T-helper 1 cell treated with Interleukin-12 subunit alpha and Interleukin-12 subunit beta and Interleukin-4 antibody, amounts not matched to agents 30 μg/mL and 1 μg/mL, for 36 hours (primary cell): Measurements from ENCODE around the gene KXD1.
A peak's percentile ranks its signal among the peaks of the same experiment; 100 is the strongest.
"Not testable (repeated sequence)": the region's sequence is repeated elsewhere in the genome, so short reads cannot be mapped to it uniquely, and the experiment has no call there.

Experiments used
- H3K27ac Mint-ChIP-seq: one replicate; pipeline ENCODE4 v1.8.0; 2021; ENCODE audit warnings: mild to moderate bottlenecking, mixed read lengths
- H3K27me3 Mint-ChIP-seq: one replicate; pipeline ENCODE4 v1.8.0; 2021; ENCODE audit warnings: low read depth, mixed read lengths
- H3K36me3 Mint-ChIP-seq: one replicate; pipeline ENCODE4 v1.8.0; 2021; ENCODE audit warnings: low read depth, mixed read lengths
- H3K4me1 Mint-ChIP-seq: one replicate; pipeline ENCODE4 v1.8.0; 2021; ENCODE audit warnings: low read depth, mixed read lengths
- H3K4me3 Mint-ChIP-seq: one replicate; pipeline ENCODE4 v1.8.0; 2021; ENCODE audit warnings: mild to moderate bottlenecking, moderate library complexity, mixed read lengths
- H3K9me3 Mint-ChIP-seq: one replicate; pipeline ENCODE4 v1.8.0; 2021; ENCODE audit warnings: mixed read lengths

The KXD1 gene

GRCh38 chr19:18522862-18523440 lies 34.7 kb upstream of the KXD1 start:
- not testable (repeated sequence) for H3K27me3 Mint-ChIP-seq, H3K36me3 Mint-ChIP-seq, H3K9me3 Mint-ChIP-seq
- Mint-ChIP-seq H3K4me3 (peak overlapping the region; percentile 96), H3K4me1 (peaks cover 12% of the 10 kb centered on the region), H3K27ac (peak overlapping the region; percentile 57)

- Mint-ChIP-seq H3K4me1 (peaks cover 12% of the 10 kb centered on the region), H3K36me3 (no peaks in the 10 kb centered on the region), H3K9me3 (no peaks in the 10 kb centered on the region), H3K27me3 (no peaks in the 10 kb centered on the region), H3K4me3 (no peak overlapping the region), H3K27ac (no peak overlapping the region)
These were observed 33.8 kb upstream of the KXD1 start for GRCh38 chr19:18523841-18524240.

- no peaks in the 10 kb centered on the region for H3K9me3 Mint-ChIP-seq
- peaks cover 2% of the 10 kb centered on the region for H3K4me1 Mint-ChIP-seq
- peaks cover 2% of the 10 kb centered on the region for H3K36me3 Mint-ChIP-seq
- H3K27me3 Mint-ChIP-seq: no peaks in the 10 kb centered on the region
- no peak overlapping the region for H3K27ac Mint-ChIP-seq
- no peak overlapping the region for H3K4me3 Mint-ChIP-seq
These were observed 31.4 kb upstream of the KXD1 start for GRCh38 chr19:18526316-18526715.

GRCh38 chr19:18529782-18530181 lies 27.9 kb upstream of the KXD1 start:
- peaks cover 2% of the 10 kb centered on the region for H3K4me1 Mint-ChIP-seq
- peaks cover 11% of the 10 kb centered on the region for H3K36me3 Mint-ChIP-seq
- no peak overlapping the region for H3K4me3 Mint-ChIP-seq
- no peak overlapping the region for H3K27ac Mint-ChIP-seq
- no peaks in the 10 kb centered on the region for H3K9me3 Mint-ChIP-seq
- H3K27me3 Mint-ChIP-seq: no peaks in the 10 kb centered on the region

- H3K9me3 Mint-ChIP-seq: no peaks in the 10 kb centered on the region
- no peak overlapping the region for H3K4me3 Mint-ChIP-seq
- peaks cover 2% of the 10 kb centered on the region for H3K4me1 Mint-ChIP-seq
- no peaks in the 10 kb centered on the region for H3K27me3 Mint-ChIP-seq
- H3K36me3 Mint-ChIP-seq: peaks cover 16% of the 10 kb centered on the region
- no peak overlapping the region for H3K27ac Mint-ChIP-seq
These were observed 26.2 kb upstream of the KXD1 start for GRCh38 chr19:18531485-18531884.

DNA sequence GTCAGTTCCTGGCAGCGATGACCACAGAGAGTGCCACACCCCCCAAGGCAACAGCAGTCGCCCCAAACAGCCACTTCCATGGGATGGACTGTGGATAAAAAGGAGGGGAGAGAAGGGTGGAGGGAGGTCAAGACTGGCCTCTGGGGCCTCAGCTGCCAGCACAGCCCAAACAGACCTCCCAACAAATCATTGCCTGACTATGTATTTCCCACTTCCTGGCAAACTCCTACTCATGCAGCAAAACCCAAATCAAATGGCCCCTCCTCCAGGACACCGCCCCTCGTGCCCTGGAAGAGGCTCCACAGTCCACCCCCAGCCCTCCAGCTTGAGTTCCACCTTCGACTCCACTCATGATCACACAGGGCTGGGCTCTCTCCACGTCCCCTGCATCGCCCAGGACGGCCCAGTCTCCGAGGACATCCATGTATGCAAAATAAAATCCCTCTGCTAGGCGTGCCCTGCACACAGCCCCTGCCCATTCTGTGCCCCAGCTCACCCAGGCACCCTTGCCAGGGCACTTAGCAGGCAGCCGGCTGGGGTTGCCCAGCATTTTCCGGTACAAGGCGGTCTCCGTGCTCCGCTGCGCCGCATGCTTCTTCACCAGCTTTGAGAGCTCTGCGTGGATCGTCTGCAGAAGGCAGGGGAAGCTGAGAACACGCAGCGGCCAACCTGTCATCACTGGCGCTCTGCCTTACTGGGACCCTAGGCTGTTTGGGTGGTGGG lies 25.3 kb upstream of the KXD1 start:
- peaks cover 4% of the 10 kb centered on the region for H3K4me1 Mint-ChIP-seq
- H3K27me3 Mint-ChIP-seq: no peaks in the 10 kb centered on the region

GRCh38 chr19:18533058-18533457 lies 24.6 kb upstream of the KXD1 start:
- Mint-ChIP-seq H3K27me3 (no peaks in the 10 kb centered on the region), H3K36me3 (peaks cover 23% of the 10 kb centered on the region), H3K4me3 (no peak overlapping the region), H3K27ac (no peak overlapping the region), H3K4me1 (peaks cover 4% of the 10 kb centered on the region), H3K9me3 (no peaks in the 10 kb centered on the region)

More for the DNA sequence above, 25.3 kb upstream of the KXD1 start:
- no peak overlapping the region for H3K27ac Mint-ChIP-seq
- no peaks in the 10 kb centered on the region for H3K9me3 Mint-ChIP-seq
- no peak overlapping the region for H3K4me3 Mint-ChIP-seq
- peaks cover 20% of the 10 kb centered on the region for H3K36me3 Mint-ChIP-seq

GRCh38 chr19:18536475-18536874 lies 21.2 kb upstream of the KXD1 start:
- Mint-ChIP-seq H3K9me3 (no peaks in the 10 kb centered on the region), H3K4me3 (no peak overlapping the region), H3K27ac (no peak overlapping the region), H3K36me3 (peaks cover 27% of the 10 kb centered on the region), H3K4me1 (peaks cover 6% of the 10 kb centered on the region), H3K27me3 (no peaks in the 10 kb centered on the region)

DNA sequence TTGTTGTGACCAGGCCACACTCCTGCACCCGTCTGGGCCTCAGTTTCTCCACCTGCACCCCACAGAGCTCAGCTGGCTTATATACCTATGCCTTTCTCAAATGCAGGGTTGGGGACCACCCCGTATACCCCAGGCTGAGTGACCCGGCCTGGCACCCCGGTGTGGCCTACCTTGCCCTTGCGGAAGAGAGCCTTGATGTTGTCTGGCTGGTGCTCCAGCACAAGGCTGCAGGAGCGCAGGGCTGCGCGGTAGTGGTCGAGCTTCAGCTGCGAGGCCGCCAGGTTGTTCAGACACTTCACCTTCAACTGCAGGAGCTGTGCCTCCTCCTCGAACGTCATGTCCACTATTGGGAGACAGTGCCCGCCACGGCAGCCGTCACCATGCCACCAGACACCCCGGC lies 20.2 kb upstream of the KXD1 start:
- Mint-ChIP-seq H3K4me3 (no peak overlapping the region), H3K27ac (no peak overlapping the region), H3K27me3 (no peaks in the 10 kb centered on the region), H3K4me1 (peaks cover 11% of the 10 kb centered on the region), H3K9me3 (no peaks in the 10 kb centered on the region), H3K36me3 (peaks cover 26% of the 10 kb centered on the region)

DNA sequence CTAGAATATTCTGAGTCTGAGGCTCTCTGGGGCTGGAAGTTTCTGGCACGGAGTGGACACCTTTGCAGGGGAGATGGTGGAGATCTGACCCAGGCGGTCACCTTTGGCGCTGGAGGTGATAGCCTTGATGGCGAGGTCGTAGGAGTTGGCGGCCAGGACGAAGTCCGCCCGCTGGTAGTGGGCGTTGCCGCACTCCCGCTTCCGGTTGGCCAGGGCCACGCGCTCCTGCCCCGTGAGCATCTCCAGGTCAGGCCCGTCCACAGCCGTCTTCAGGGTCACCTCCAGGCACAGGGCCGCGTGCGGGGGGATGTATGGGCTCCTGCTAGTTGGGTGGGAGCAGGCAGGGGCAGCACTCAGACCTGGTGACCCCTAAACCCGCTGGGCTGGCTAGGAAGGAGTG lies 19.6 kb upstream of the KXD1 start:
- Mint-ChIP-seq H3K4me1 (peaks cover 13% of the 10 kb centered on the region), H3K9me3 (no peaks in the 10 kb centered on the region), H3K36me3 (peaks cover 22% of the 10 kb centered on the region), H3K4me3 (no peak overlapping the region), H3K27ac (no peak overlapping the region), H3K27me3 (no peaks in the 10 kb centered on the region)

- Mint-ChIP-seq H3K27ac (no peak overlapping the region), H3K4me1 (peaks cover 19% of the 10 kb centered on the region), H3K36me3 (peaks cover 22% of the 10 kb centered on the region), H3K27me3 (no peaks in the 10 kb centered on the region), H3K9me3 (no peaks in the 10 kb centered on the region), H3K4me3 (no peak overlapping the region)
These were observed 18.3 kb upstream of the KXD1 start for GRCh38 chr19:18539372-18539771.

DNA sequence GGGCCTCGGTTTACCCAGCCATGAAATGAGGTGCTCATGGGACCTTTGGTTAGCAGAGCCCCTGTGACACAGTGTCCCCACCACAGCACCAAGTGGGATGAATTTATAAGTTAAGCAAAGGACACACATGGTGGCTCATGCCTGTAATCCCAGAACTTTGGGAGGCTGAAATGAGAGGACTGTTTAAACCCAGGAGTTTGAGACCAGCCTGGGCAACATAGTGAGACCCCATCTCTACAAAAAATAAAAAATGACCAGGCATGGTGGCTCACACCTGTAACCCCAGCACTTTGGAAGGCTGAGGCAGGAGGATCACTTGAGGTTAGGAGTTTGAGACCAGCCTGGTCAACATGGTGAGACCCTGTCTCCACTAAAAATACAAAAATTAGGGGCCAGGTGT lies 17.5 kb upstream of the KXD1 start:
- not testable (repeated sequence) for H3K27me3 Mint-ChIP-seq, H3K27ac Mint-ChIP-seq, H3K9me3 Mint-ChIP-seq, H3K4me3 Mint-ChIP-seq
- Mint-ChIP-seq H3K36me3 (peaks cover 20% of the 10 kb centered on the region), H3K4me1 (peaks cover 20% of the 10 kb centered on the region)

DNA sequence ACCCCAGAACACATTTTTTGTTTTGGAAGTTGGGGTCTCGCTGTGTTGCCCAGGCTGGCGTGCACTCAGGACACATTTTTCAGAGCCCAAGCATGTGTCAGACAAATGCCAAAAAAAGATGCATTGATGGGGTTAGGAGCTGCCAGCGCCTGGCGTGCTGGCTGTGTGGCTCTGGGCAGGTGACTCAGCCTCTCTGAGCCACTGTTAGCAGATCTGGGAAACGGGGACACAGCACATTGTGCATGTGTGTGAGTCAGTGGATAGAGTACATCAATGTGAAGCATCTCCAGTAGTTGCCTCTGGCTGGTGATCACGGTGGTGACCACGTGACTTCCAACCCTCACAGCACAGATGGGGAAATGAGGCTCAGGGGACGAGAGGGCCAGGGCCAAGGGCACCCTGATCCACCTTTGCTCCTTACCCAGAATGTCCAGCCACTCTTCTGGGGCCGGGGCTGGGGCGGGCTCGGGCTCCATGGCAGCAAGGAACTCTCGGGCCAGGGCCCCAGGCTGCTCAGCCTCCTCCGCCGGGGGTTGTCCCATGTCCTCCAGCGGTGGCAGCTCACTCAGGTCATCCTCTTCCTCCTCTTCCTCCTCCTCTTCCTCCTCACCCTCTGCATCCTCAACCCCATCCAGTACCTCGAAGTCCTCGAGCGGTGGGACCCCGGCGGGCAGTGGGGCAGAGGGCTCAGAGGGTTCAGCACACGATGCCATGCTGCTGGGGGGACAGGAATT lies 16.2 kb upstream of the KXD1 start:
- Mint-ChIP-seq H3K27me3 (no peaks in the 10 kb centered on the region), H3K27ac (no peak overlapping the region), H3K4me1 (peaks cover 20% of the 10 kb centered on the region), H3K36me3 (peaks cover 16% of the 10 kb centered on the region), H3K9me3 (no peaks in the 10 kb centered on the region), H3K4me3 (peak overlapping the region; percentile 14)

GRCh38 chr19:18541992-18542940 lies 15.4 kb upstream of the KXD1 start:
- peaks cover 11% of the 10 kb centered on the region for H3K36me3 Mint-ChIP-seq
- H3K27ac Mint-ChIP-seq: peak overlapping the region; percentile 91
- H3K4me1 Mint-ChIP-seq: peaks cover 18% of the 10 kb centered on the region
- peak overlapping the region; percentile 91 for H3K4me3 Mint-ChIP-seq
- no peaks in the 10 kb centered on the region for H3K27me3 Mint-ChIP-seq
- H3K9me3 Mint-ChIP-seq: no peaks in the 10 kb centered on the region
